HEK293 (cell line): ENCODE results near the gene RNF43.

Source experiments
- BCL6B ChIP-seq: fragments of 450-650 bp; formaldehyde crosslinking; IDR thresholded peaks from 2 replicates; pipeline ENCODE4 v1.5.1; 2017; ENCODE audit warnings: missing biosample characterization, missing genetic modification characterization
- GLI4 ChIP-seq: fragments of 450-650 bp; formaldehyde crosslinking; IDR thresholded peaks from 2 replicates; pipeline ENCODE4 v1.5.1; 2016; ENCODE audit warnings: missing biosample characterization, missing genetic modification characterization
- INSM2 ChIP-seq: fragments of 450-650 bp; formaldehyde crosslinking; IDR thresholded peaks from 2 replicates; pipeline ENCODE4 v1.5.1; 2016; ENCODE audit warnings: missing biosample characterization, missing genetic modification characterization
- KLF9 ChIP-seq: fragments of 450-650 bp; formaldehyde crosslinking; IDR thresholded peaks from 2 replicates; pipeline ENCODE4 v1.5.1; 2016; ENCODE audit warnings: missing biosample characterization, missing genetic modification characterization, low read depth
- MYNN ChIP-seq: fragments of 450-650 bp; formaldehyde crosslinking; IDR thresholded peaks from 2 replicates; pipeline ENCODE4 v1.5.1; 2016; ENCODE audit warnings: missing biosample characterization, missing genetic modification characterization, borderline replicate concordance
- SP3 ChIP-seq: fragments of 450-650 bp; formaldehyde crosslinking; IDR thresholded peaks from 2 replicates; pipeline ENCODE4 v1.5.1; 2016; ENCODE audit warnings: missing biosample characterization, missing genetic modification characterization
- YY1 ChIP-seq: fragments of 450-650 bp; formaldehyde crosslinking; IDR thresholded peaks from 2 replicates; pipeline ENCODE4 v1.5.1; 2018; ENCODE audit warnings: missing biosample characterization, missing genetic modification characterization
- ZBTB11 ChIP-seq: fragments of 450-650 bp; formaldehyde crosslinking; conservative IDR thresholded peaks from 2 replicates; pipeline ENCODE4 v1.5.1; 2016; ENCODE audit warnings: low read depth, missing biosample characterization, missing genetic modification characterization
- ZBTB17 ChIP-seq: fragments of 450-650 bp; formaldehyde crosslinking; IDR thresholded peaks from 2 replicates; pipeline ENCODE4 v1.5.1; 2016; ENCODE audit warnings: missing biosample characterization, missing genetic modification characterization
- ZBTB48 ChIP-seq: fragments of 450-650 bp; formaldehyde crosslinking; IDR thresholded peaks from 2 replicates; pipeline ENCODE4 v1.5.1; 2016; ENCODE audit warnings: missing biosample characterization, missing genetic modification characterization
- ZNF114 ChIP-seq: fragments of 450-650 bp; formaldehyde crosslinking; IDR thresholded peaks from 2 replicates; pipeline ENCODE4 v1.5.0; 2017; ENCODE audit warnings: missing biosample characterization, missing genetic modification characterization
- ZNF175 ChIP-seq: fragments of 450-650 bp; formaldehyde crosslinking; IDR thresholded peaks from 2 replicates; pipeline ENCODE4 v1.5.1; 2016; ENCODE audit warnings: missing biosample characterization, missing genetic modification characterization
- ZNF2 ChIP-seq: fragments of 450-650 bp; formaldehyde crosslinking; IDR thresholded peaks from 2 replicates; pipeline ENCODE4 v1.5.1; 2016; ENCODE audit warnings: missing biosample characterization, missing genetic modification characterization
- ZNF214 ChIP-seq: fragments of 450-650 bp; formaldehyde crosslinking; IDR thresholded peaks from 2 replicates; pipeline ENCODE4 v1.5.1; 2017; ENCODE audit warnings: missing biosample characterization, mild to moderate bottlenecking, missing genetic modification characterization, borderline replicate concordance
- ZNF280D ChIP-seq: fragments of 450-650 bp; formaldehyde crosslinking; IDR thresholded peaks from 2 replicates; pipeline ENCODE4 v1.5.1; 2016; ENCODE audit warnings: missing biosample characterization, missing genetic modification characterization
- ZNF302 ChIP-seq: fragments of 450-650 bp; formaldehyde crosslinking; IDR thresholded peaks from 2 replicates; pipeline ENCODE4 v1.5.1; 2016; ENCODE audit warnings: missing biosample characterization, missing genetic modification characterization, low read depth
- ZNF311 ChIP-seq: fragments of 450-650 bp; formaldehyde crosslinking; IDR thresholded peaks from 2 replicates; pipeline ENCODE4 v1.5.1; 2017; ENCODE audit warnings: missing biosample characterization, missing genetic modification characterization, borderline replicate concordance
- ZNF324 ChIP-seq: fragments of 450-650 bp; formaldehyde crosslinking; IDR thresholded peaks from 2 replicates; pipeline ENCODE4 v1.5.1; 2016; ENCODE audit warnings: missing biosample characterization, missing genetic modification characterization
- ZNF354C ChIP-seq: fragments of 450-650 bp; formaldehyde crosslinking; IDR thresholded peaks from 2 replicates; pipeline ENCODE4 v1.5.1; 2016; ENCODE audit warnings: missing biosample characterization, missing genetic modification characterization, low read depth, borderline replicate concordance
- ZNF416 ChIP-seq: fragments of 450-650 bp; formaldehyde crosslinking; IDR thresholded peaks from 2 replicates; pipeline ENCODE4 v1.5.1; 2016; ENCODE audit warnings: missing biosample characterization, missing genetic modification characterization
- ZNF473 ChIP-seq: fragments of 450-650 bp; formaldehyde crosslinking; IDR thresholded peaks from 2 replicates; pipeline ENCODE4 v1.5.1; 2017; ENCODE audit warnings: missing biosample characterization, missing genetic modification characterization
- ZNF555 ChIP-seq: fragments of 450-650 bp; formaldehyde crosslinking; conservative IDR thresholded peaks from 2 replicates; pipeline ENCODE4 v1.5.1; 2017; ENCODE audit warnings: missing biosample characterization, mild to moderate bottlenecking, missing genetic modification characterization, inconsistent platforms
- ZNF645 ChIP-seq: fragments of 450-650 bp; formaldehyde crosslinking; IDR thresholded peaks from 2 replicates; pipeline ENCODE4; 2016; ENCODE audit warnings: missing biosample characterization, missing genetic modification characterization
- ZNF664 ChIP-seq: fragments of 450-650 bp; formaldehyde crosslinking; IDR thresholded peaks from 2 replicates; pipeline ENCODE4 v1.5.1; 2016; ENCODE audit warnings: missing biosample characterization, missing genetic modification characterization
- ZNF670 ChIP-seq: fragments of 450-650 bp; formaldehyde crosslinking; IDR thresholded peaks from 2 replicates; pipeline ENCODE4 v1.5.1; 2016; ENCODE audit warnings: missing biosample characterization, missing genetic modification characterization, low read depth
- ZNF677 ChIP-seq: fragments of 450-650 bp; IDR thresholded peaks from 2 replicates; pipeline ENCODE4 v1.5.0; 2018; ENCODE audit warnings: missing biosample characterization, mild to moderate bottlenecking, missing genetic modification characterization, moderate library complexity
- ZNF707 ChIP-seq: fragments of 450-650 bp; formaldehyde crosslinking; IDR thresholded peaks from 2 replicates; pipeline ENCODE4 v1.5.1; 2016; ENCODE audit warnings: missing biosample characterization, missing genetic modification characterization
- ZNF843 ChIP-seq: fragments of 450-650 bp; formaldehyde crosslinking; IDR thresholded peaks from 2 replicates; pipeline ENCODE4 v1.5.1; 2016; ENCODE audit warnings: missing biosample characterization, missing genetic modification characterization
- ZSCAN4 ChIP-seq: fragments of 450-650 bp; formaldehyde crosslinking; IDR thresholded peaks from 2 replicates; pipeline ENCODE4 v1.5.1; 2017; ENCODE audit warnings: missing biosample characterization, missing genetic modification characterization

Gene RNF43

GRCh38 chr17:58391302-58391984, 25.9 kb downstream of the RNF43 start (continued):
- no peak for TF ChIP-seq ZNF555 (tag by site-specific recombination)
- TF ChIP-seq BCL6B (tag by site-specific recombination) = no peak
- TF ChIP-seq KLF9 (tag by site-specific recombination) = no peak
- peak; percentile 55 for TF ChIP-seq ZSCAN4 (tag by site-specific recombination)
- TF ChIP-seq ZNF2 (tag by site-specific recombination) = peak; percentile 25; the same call in 1 of the 2 replicates
- TF ChIP-seq GLI4 = no peak
- no peak for TF ChIP-seq ZNF670 (tag by site-specific recombination)
- TF ChIP-seq ZNF645 (tag by site-specific recombination) = 0 out of 2 replicates have a peak, but pooled peaks have one; percentile 11
- no peak for TF ChIP-seq ZNF311 (tag by site-specific recombination)
- TF ChIP-seq ZNF280D (tag by site-specific recombination) = no peak
- no peak for TF ChIP-seq SP3 (tag by site-specific recombination)
- no peak for TF ChIP-seq YY1 (tag by site-specific recombination)
- no peak for TF ChIP-seq ZNF677 (tag by site-specific recombination)
- TF ChIP-seq ZNF473 (tag by site-specific recombination) = no peak
- TF ChIP-seq ZBTB48 (tag by site-specific recombination) = no peak
- TF ChIP-seq ZNF214 (tag by site-specific recombination) = no peak; the same call in 1 of the 2 replicates
- TF ChIP-seq ZNF843 (tag by site-specific recombination) = peak; percentile 95
- TF ChIP-seq ZBTB17 (tag by site-specific recombination) = peak; percentile 92
- TF ChIP-seq ZNF302 (tag by site-specific recombination) = no peak
- no peak for TF ChIP-seq ZNF114 (tag by site-specific recombination)
- no peak for TF ChIP-seq ZBTB11 (tag by site-specific recombination)
- TF ChIP-seq ZNF416 = no peak
- peak; percentile 79; the same call in 1 of the 2 replicates for TF ChIP-seq ZNF324 (tag by site-specific recombination)
- no peak for TF ChIP-seq MYNN (tag by site-specific recombination)
- no peak for TF ChIP-seq ZNF354C
- TF ChIP-seq ZNF707 (tag by site-specific recombination) = no peak
- TF ChIP-seq INSM2 = peak; percentile 96
- TF ChIP-seq ZNF664 (tag by site-specific recombination) = no peak
- no peak for TF ChIP-seq ZNF175 (tag by site-specific recombination)
